ENCODE results near the gene ZFAND2A.

DNA sequence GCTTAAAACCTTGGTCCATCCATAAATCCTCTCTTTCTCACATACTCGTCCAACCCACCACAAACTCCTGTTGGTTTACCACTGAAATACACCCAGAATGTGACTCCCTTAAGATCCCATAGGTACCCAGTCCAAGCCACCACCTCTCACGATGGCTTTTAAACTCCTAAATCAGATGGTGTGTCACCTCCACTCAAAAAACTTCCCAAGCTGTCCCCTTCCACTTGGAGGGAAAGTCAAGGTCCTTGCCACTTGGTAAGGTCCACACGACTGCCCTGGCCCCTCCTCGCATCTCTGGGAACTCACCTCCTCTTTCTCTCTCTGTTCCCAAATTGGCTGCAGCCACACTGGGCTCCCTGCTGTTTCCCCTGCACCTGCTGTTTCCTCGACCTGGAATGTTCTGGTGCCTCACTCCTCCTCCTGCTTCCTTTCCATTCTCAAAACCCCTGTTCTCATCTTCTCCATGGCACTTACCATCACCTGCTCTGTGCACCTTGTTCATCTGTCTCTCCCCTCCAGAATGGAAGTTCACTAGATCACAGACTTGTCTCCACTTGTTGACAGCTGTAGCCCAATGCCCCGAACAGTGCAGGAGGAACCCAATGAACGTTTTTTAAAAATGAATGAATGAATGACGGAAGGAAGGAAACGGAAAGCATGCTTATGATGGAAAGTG lies 23.0 kb downstream of the ZFAND2A start:
- TF ChIP-seq REST (IDR thresholded peaks at IDR 0.05; ENCODE audit: insufficient replicate concordance, low read depth): no peak
- no peak for TF ChIP-seq CTCF (IDR thresholded peaks at IDR 0.05; ENCODE audit: insufficient read depth, low read length)
- no peak for TF ChIP-seq GABPA (IDR thresholded peaks at IDR 0.05; ENCODE audit: low read depth)
- no peak for TF ChIP-seq POLR2AphosphoS5 (IDR thresholded peaks at IDR 0.05; ENCODE audit: low read depth)
- TF ChIP-seq SPI1 (IDR thresholded peaks at IDR 0.05; ENCODE audit: borderline replicate concordance, low read depth): no peak
